ENCODE results near the gene A1BG. TPM values are rescaled to one million over a fixed set of nuclear protein-coding genes. Genes with fewer than 3 reads are reported as not detected.
A peak's percentile ranks its signal among the peaks of the same experiment; 100 is the strongest.

A1BG gene
- total RNA-seq, 4 donors from 2014 or later = 1.0 to 14.9 (median 8.1) TPM

GRCh38 chr19:58326501-58326913 lies 26.8 kb downstream of the A1BG start:
- H3K4me1 ChIP-seq = peaks cover 27% of the 10 kb centered on the region
- peak overlapping the region; percentile 88 for H3K27ac ChIP-seq
- no peaks in the 10 kb centered on the region for H3K9me3 ChIP-seq
- TF ChIP-seq CTCF (IDR thresholded peaks at IDR 0.05) = no peak
- no peak for TF ChIP-seq POLR2A (IDR thresholded peaks at IDR 0.05)
- no peak for TF ChIP-seq EP300 (IDR thresholded peaks at IDR 0.05)
- no peak for TF ChIP-seq POLR2AphosphoS5 (IDR thresholded peaks at IDR 0.05)
- peak overlapping the region; percentile 89 for H3K4me3 ChIP-seq
- no peaks in the 10 kb centered on the region for H3K36me3 ChIP-seq
- no peaks in the 10 kb centered on the region for H3K27me3 ChIP-seq
- DNase-seq (ENCODE audit: low spot score in 2 of 2) = no peak
- WGBS = 0% methylated on average over 9 of the region's 9 CpGs

GRCh38 chr19:58325311-58326022 lies 27.8 kb downstream of the A1BG start:
- 81% methylated on average over 6 of the region's 6 CpGs for WGBS
- no peak for DNase-seq (ENCODE audit: low spot score in 2 of 2)
- Histone ChIP-seq H3K27me3 (no peaks in the 10 kb centered on the region), H3K4me1 (peaks cover 27% of the 10 kb centered on the region), H3K36me3 (no peaks in the 10 kb centered on the region), H3K27ac (no peak overlapping the region), H3K4me3 (peak overlapping the region; percentile 89), H3K9me3 (no peaks in the 10 kb centered on the region)
- TF ChIP-seq CTCF (IDR thresholded peaks at IDR 0.05) (no peak), POLR2AphosphoS5 (IDR thresholded peaks at IDR 0.05) (no peak)

GRCh38 chr19:58319241-58319640 lies 34.1 kb downstream of the A1BG start:
- no peaks in the 10 kb centered on the region for H3K27me3 ChIP-seq
- H3K36me3 ChIP-seq = peaks cover 20% of the 10 kb centered on the region
- peak overlapping the region; percentile 11 for H3K27ac ChIP-seq
- WGBS = 54% methylated on average over 10 of the region's 10 CpGs
- H3K4me1 ChIP-seq = peaks cover 17% of the 10 kb centered on the region
- no peaks in the 10 kb centered on the region for H3K9me3 ChIP-seq
- no peak for DNase-seq (ENCODE audit: low spot score in 2 of 2)
- no peak overlapping the region for H3K4me3 ChIP-seq
- TF ChIP-seq POLR2A (IDR thresholded peaks at IDR 0.05) = no peak
- no peak for TF ChIP-seq EP300 (IDR thresholded peaks at IDR 0.05)
- no peak for TF ChIP-seq POLR2AphosphoS5 (IDR thresholded peaks at IDR 0.05)
- TF ChIP-seq CTCF (IDR thresholded peaks at IDR 0.05) = no peak

- no peaks in the 10 kb centered on the region for H3K27me3 ChIP-seq
- WGBS = 57% methylated on average over 1 of the region's 4 CpGs
- H3K9me3 ChIP-seq = no peaks in the 10 kb centered on the region
- peaks cover 30% of the 10 kb centered on the region for H3K36me3 ChIP-seq
- no peak overlapping the region for H3K27ac ChIP-seq
- no peak overlapping the region for H3K4me3 ChIP-seq
- no peak for DNase-seq (ENCODE audit: low spot score in 2 of 2)
- H3K4me1 ChIP-seq = peaks cover 17% of the 10 kb centered on the region
- TF ChIP-seq CTCF (IDR thresholded peaks at IDR 0.05) (no peak), POLR2A (IDR thresholded peaks at IDR 0.05) (no peak), EP300 (IDR thresholded peaks at IDR 0.05) (no peak), POLR2AphosphoS5 (IDR thresholded peaks at IDR 0.05) (no peak)
Observed at GRCh38 chr19:58318297-58318696, 35.0 kb downstream of the A1BG start.

GRCh38 chr19:58317476-58318072 lies 35.7 kb downstream of the A1BG start:
- peaks cover 37% of the 10 kb centered on the region for H3K36me3 ChIP-seq
- 69% methylated on average over 7 of the region's 7 CpGs for WGBS
- DNase-seq (ENCODE audit: low spot score in 2 of 2) = no peak
- TF ChIP-seq EP300 (IDR thresholded peaks at IDR 0.05) = no peak
- peaks cover 17% of the 10 kb centered on the region for H3K4me1 ChIP-seq
- H3K27me3 ChIP-seq = no peaks in the 10 kb centered on the region
- H3K4me3 ChIP-seq = no peak overlapping the region
- H3K9me3 ChIP-seq = no peaks in the 10 kb centered on the region
- no peak overlapping the region for H3K27ac ChIP-seq

Measured in suprapubic skin (tissue), 4 donors.